Prostate gland (tissue), 2 donors: ENCODE data around the gene CLEC14A.

Source experiments
- POLR2A ChIP-seq: fragments of 450-650 bp; IDR thresholded peaks from one replicate; pipeline ENCODE4 v1.6.1; 2016; ENCODE audit warnings: antibody characterized with exemption, mild to moderate bottlenecking
- POLR2AphosphoS5 ChIP-seq: sonication (generic); formaldehyde crosslinking; IDR thresholded peaks from one replicate; pipeline ENCODE4 v1.6.1; 2017; ENCODE audit warnings: antibody characterized with exemption
- TF ChIP-seq, protein P1 (sequence below), 4 experiments: fragments of 200-600 bp in 2 of 4; fragments of 450-650 bp in 2 of 4; sonication (generic) in 2 of 4; IDR thresholded peaks; 1 replicate in 3 of 4; 2 replicates in 1 of 4; pipeline ENCODE4 v1.5.1; 2016 to 2019; ENCODE audit warnings: antibody characterized with exemption in 4 of 4, mild to moderate bottlenecking in 2 of 4, moderate library complexity in 2 of 4

DNA sequence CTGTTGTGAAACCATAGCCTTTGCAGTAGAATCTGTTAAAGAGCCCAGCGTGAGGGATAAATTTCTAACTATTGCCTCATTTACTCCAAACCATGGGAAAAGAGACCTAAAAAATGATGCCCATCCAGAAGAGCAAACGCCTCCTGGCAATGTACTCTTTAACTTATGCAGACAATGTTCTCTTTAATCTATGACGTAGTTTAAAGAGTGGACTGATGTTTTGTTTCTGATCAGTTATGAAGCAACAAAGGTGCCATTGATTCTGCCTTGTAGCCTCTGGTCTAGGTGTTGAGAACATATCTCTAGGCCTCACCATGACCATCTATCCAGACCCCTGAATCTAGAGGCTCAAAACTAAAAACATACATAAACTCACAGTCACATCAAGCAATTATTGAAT lies 34.8 kb downstream of the CLEC14A start:
- TF ChIP-seq, protein P1, sequence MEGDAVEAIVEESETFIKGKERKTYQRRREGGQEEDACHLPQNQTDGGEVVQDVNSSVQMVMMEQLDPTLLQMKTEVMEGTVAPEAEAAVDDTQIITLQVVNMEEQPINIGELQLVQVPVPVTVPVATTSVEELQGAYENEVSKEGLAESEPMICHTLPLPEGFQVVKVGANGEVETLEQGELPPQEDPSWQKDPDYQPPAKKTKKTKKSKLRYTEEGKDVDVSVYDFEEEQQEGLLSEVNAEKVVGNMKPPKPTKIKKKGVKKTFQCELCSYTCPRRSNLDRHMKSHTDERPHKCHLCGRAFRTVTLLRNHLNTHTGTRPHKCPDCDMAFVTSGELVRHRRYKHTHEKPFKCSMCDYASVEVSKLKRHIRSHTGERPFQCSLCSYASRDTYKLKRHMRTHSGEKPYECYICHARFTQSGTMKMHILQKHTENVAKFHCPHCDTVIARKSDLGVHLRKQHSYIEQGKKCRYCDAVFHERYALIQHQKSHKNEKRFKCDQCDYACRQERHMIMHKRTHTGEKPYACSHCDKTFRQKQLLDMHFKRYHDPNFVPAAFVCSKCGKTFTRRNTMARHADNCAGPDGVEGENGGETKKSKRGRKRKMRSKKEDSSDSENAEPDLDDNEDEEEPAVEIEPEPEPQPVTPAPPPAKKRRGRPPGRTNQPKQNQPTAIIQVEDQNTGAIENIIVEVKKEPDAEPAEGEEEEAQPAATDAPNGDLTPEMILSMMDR (IDR thresholded peaks at IDR 0.05) = no peak
- TF ChIP-seq POLR2A (no peak), POLR2AphosphoS5 (no peak)
